B cell (primary cell): ENCODE measurements around the gene FAM168A. TPM values are rescaled to one million over a fixed set of nuclear protein-coding genes. Genes with fewer than 3 reads are reported as not detected.

Source experiments
- ATAC-seq: fragments of 200-7000 bp; cut with Tn5 transposase; one replicate; pipeline ENCODE4 v1.10.0; 2021; ENCODE audit warnings: low read depth, mild to moderate bottlenecking, moderate number of reproducible peaks, moderate library complexity
- CTCF ChIA-PET: fragments of 350-600 bp; sonication (Branson Sonifier 250); formaldehyde crosslinking; loops from one replicate; lab custom pipeline; 2021; ENCODE audit warnings: antibody characterized with exemption, inconsistent platforms; lab: Charles Lee
- POLR2A ChIA-PET: fragments of 350-600 bp; sonication (Branson Sonifier 250); formaldehyde crosslinking; loops from one replicate; lab custom pipeline; 2021; ENCODE audit warnings: antibody characterized with exemption; lab: Charles Lee
- DNase-seq: peaks from one replicate; pipeline ENCODE4 v3.0.0; 2013
- H2AFZ ChIP-seq: 2 replicates; pipeline ENCODE4 v1.6.1; 2012; ENCODE audit warnings: mild to moderate bottlenecking, low read depth, low read length; ENCODE audit not compliant: insufficient read depth, poor library complexity, severe bottlenecking
- H3K27ac ChIP-seq, 2 donors: 1 replicate in 1 of 2; 2 replicates in 1 of 2; pipeline ENCODE4 v1.5.1; 2012 to 2013; ENCODE audit warnings: low read length in 2 of 2, mild to moderate bottlenecking in 2 of 2, moderate library complexity in 1 of 2
- H3K27me3 ChIP-seq, 4 experiments: fragments of 200-600 bp in 1 of 4; sonication (generic) in 1 of 4; replicated peaks in 1 of 4; 1 replicate in 2 of 4; 2 replicates in 2 of 4; pipeline versions ENCODE4 v1.6.1 to v1.7.0; 2013 to 2016; ENCODE audit warnings: low read length in 3 of 4, mild to moderate bottlenecking in 2 of 4, mixed read lengths in 1 of 4, moderate library complexity in 1 of 4; ENCODE audit not compliant: insufficient read depth in 4 of 4, control insufficient read depth in 3 of 4; ENCODE audit errors: control extremely low read depth in 1 of 4
- H3K36me3 ChIP-seq, 2 experiments: replicated peaks in 1 of 2; 1 replicate in 1 of 2; 2 replicates in 1 of 2; pipeline versions ENCODE4 v1.6.1 to v1.7.1; 2013; ENCODE audit warnings: low read length in 1 of 2; ENCODE audit not compliant: insufficient read depth in 2 of 2, control insufficient read depth in 1 of 2; ENCODE audit errors: control extremely low read depth in 1 of 2, extremely low read depth in 1 of 2
- H3K4me1 ChIP-seq, 2 donors: fragments of 200-600 bp in 1 of 2; sonication (generic) in 1 of 2; 1 replicate in 1 of 2; 2 replicates in 1 of 2; pipeline versions ENCODE4 v1.5.1 to v1.6.1; 2013 to 2017; ENCODE audit warnings: low read length in 2 of 2; ENCODE audit not compliant: control insufficient read depth in 2 of 2, insufficient read depth in 2 of 2
- H3K4me2 ChIP-seq: replicated peaks from 2 replicates; pipeline ENCODE3; 2012; ENCODE audit warnings: mild to moderate bottlenecking, low read depth, low read length; ENCODE audit not compliant: poor library complexity, severe bottlenecking
- H3K4me3 ChIP-seq, 5 experiments: fragments of 200-600 bp in 1 of 5; sonication (generic) in 1 of 5; 1 replicate in 3 of 5; 2 replicates in 2 of 5; pipeline versions ENCODE4 v1.5.1 to v1.7.0; 2011 to 2016; ENCODE audit warnings: low read length in 4 of 5, mild to moderate bottlenecking in 4 of 5, low read depth in 2 of 5, control low read depth in 1 of 5, moderate library complexity in 1 of 5; ENCODE audit not compliant: insufficient read depth in 1 of 5; ENCODE audit errors: control extremely low read depth in 1 of 5, extremely low read depth in 1 of 5
- H3K79me2 ChIP-seq: fragments of 200-600 bp; sonication (generic); one replicate; pipeline ENCODE4 v1.6.0; 2016; ENCODE audit warnings: low read length; ENCODE audit not compliant: control insufficient read depth, insufficient read depth
- H3K9ac ChIP-seq: fragments of 200-600 bp; sonication (generic); 2 replicates; pipeline ENCODE4 v1.6.1; 2017; ENCODE audit warnings: mild to moderate bottlenecking, low read length, moderate library complexity
- H3K9me3 ChIP-seq, 3 donors: one replicate each; pipeline versions ENCODE4 v1.6.1 to v1.7.1; 2013; ENCODE audit warnings: low read length in 2 of 3; ENCODE audit not compliant: control insufficient read depth in 2 of 3, insufficient read depth in 1 of 3; ENCODE audit errors: control extremely low read depth in 1 of 3
- H4K20me1 ChIP-seq: 2 replicates; pipeline ENCODE4 v1.6.0; 2012; ENCODE audit warnings: mild to moderate bottlenecking, low read length; ENCODE audit not compliant: insufficient read depth, control insufficient read depth, poor library complexity, severe bottlenecking
- H3K27ac Mint-ChIP-seq: one replicate; pipeline ENCODE4 v1.8.0; 2021; ENCODE audit warnings: mixed read lengths
- H3K27me3 Mint-ChIP-seq: one replicate; pipeline ENCODE4 v1.8.0; 2021; ENCODE audit warnings: mixed read lengths
- H3K4me1 Mint-ChIP-seq: one replicate; pipeline ENCODE4 v1.8.0; 2021; ENCODE audit warnings: mixed read lengths
- H3K4me3 Mint-ChIP-seq: one replicate; pipeline ENCODE4 v1.8.0; 2021; ENCODE audit warnings: mixed read lengths
- H3K9me3 Mint-ChIP-seq: one replicate; pipeline ENCODE4 v1.8.0; 2022; ENCODE audit warnings: mixed read lengths; ENCODE audit not compliant: insufficient read depth
- EZH2 ChIP-seq: IDR thresholded peaks from 2 replicates; pipeline ENCODE4 v1.6.1; 2012; ENCODE audit warnings: borderline replicate concordance, low read depth, mild to moderate bottlenecking, moderate library complexity, low read length; ENCODE audit not compliant: insufficient read depth, poor library complexity, severe bottlenecking
- WGBS: methylation state at CpG from one replicate; pipeline ENCODE4 v1.1.5; 2013; ENCODE audit warnings: missing lambda C conversion rate; ENCODE audit not compliant: insufficient coverage; 5-methylcytosine and 5-hydroxymethylcytosine counted together
- intact Hi-C: fragments of 100-400 bp; cut with micrococcal nuclease; formaldehyde crosslinking; loops from one replicate; pipeline ENCODE4 v1.10.0; 2022
- polyA plus RNA-seq: library from polyadenylated mRNA; depleted of rRNA; stranded (reverse); fragments of >200 nt; gene quantifications from 2 replicates; pipeline ENCODE4 v1.2.3, GENCODE V29; 2012
- total RNA-seq, 2 donors: library from RNA; stranded (reverse); fragments of 120-200 nt in 1 of 2; gene quantifications; 1 replicate in 1 of 2; 2 replicates in 1 of 2; pipeline versions ENCODE4 v1.2.3 to v1.2.4, GENCODE V29; 2013 to 2022
- TF ChIP-seq, protein P1 (sequence below): fragments of 200-600 bp; IDR thresholded peaks from one replicate; pipeline ENCODE4 v1.8.0; 2022; ENCODE audit warnings: antibody characterized with exemption, mild to moderate bottlenecking

Gene FAM168A
- total and polyA plus RNA-seq, 2 donors (not counting 1 experiment from before 2014, with no cell fraction given), result 11.0 to 26.8 TPM

DNA sequence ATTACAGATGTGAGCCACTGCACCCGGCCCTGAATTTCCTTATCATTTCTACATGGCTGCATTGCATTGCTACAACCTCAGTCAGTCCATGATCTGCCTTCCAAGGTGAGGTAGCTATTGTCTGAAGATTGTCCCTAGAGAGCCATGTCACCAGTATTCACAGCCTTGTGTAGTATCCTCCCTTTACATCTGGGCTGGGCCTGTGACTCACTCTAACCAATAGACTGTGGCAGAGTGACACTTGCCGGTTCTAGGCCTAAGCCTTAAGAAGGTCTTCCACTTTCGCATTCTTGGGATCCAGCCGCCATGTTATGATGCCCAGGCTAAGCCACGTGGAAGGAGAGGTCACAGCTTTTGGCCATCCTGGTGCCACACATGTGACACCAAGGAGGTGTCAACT, 38.3 kb upstream of the FAM168A start:
- Histone ChIP-seq H3K79me2 (no peaks in the 10 kb centered on the region), H2AFZ (no peak overlapping the region), H3K9ac (no peak overlapping the region), H3K4me1 (no peaks in the 10 kb centered on the region), H3K4me3 (no peak overlapping the region), H4K20me1 (no peaks in the 10 kb centered on the region), H3K36me3 (no peaks in the 10 kb centered on the region), H3K27me3 (peaks cover 0 to 4% (median 2%) of the 10 kb centered on the region in 4 experiments), H3K9me3 (no peaks in the 10 kb centered on the region), H3K27ac (no peak overlapping the region), H3K4me2 (no peak overlapping the region)
- H3K4me3 Mint-ChIP-seq, result no peak overlapping the region
- no peaks in the 10 kb centered on the region for H3K9me3 Mint-ChIP-seq
- no peak for DNase-seq
- no peak for ATAC-seq
- H3K27me3 Mint-ChIP-seq, result peaks cover 7% of the 10 kb centered on the region
- ChIA-PET POLR2A (no interaction called here), CTCF (interaction anchor here (1.3 to 4.8 kb wide), 2 partner anchors 11 to 24 kb away, joined by 3 to 28 read pairs; no protein-coding TSS in a partner anchor)
- intact Hi-C loops, result no loop called here
- no peak overlapping the region for H3K27ac Mint-ChIP-seq
- WGBS, result 96% methylated on average over 5 of the region's 5 CpGs
- H3K4me1 Mint-ChIP-seq, result no peaks in the 10 kb centered on the region
- TF ChIP-seq, protein P1, sequence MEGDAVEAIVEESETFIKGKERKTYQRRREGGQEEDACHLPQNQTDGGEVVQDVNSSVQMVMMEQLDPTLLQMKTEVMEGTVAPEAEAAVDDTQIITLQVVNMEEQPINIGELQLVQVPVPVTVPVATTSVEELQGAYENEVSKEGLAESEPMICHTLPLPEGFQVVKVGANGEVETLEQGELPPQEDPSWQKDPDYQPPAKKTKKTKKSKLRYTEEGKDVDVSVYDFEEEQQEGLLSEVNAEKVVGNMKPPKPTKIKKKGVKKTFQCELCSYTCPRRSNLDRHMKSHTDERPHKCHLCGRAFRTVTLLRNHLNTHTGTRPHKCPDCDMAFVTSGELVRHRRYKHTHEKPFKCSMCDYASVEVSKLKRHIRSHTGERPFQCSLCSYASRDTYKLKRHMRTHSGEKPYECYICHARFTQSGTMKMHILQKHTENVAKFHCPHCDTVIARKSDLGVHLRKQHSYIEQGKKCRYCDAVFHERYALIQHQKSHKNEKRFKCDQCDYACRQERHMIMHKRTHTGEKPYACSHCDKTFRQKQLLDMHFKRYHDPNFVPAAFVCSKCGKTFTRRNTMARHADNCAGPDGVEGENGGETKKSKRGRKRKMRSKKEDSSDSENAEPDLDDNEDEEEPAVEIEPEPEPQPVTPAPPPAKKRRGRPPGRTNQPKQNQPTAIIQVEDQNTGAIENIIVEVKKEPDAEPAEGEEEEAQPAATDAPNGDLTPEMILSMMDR, result no peak
- no peak for TF ChIP-seq EZH2

DNA sequence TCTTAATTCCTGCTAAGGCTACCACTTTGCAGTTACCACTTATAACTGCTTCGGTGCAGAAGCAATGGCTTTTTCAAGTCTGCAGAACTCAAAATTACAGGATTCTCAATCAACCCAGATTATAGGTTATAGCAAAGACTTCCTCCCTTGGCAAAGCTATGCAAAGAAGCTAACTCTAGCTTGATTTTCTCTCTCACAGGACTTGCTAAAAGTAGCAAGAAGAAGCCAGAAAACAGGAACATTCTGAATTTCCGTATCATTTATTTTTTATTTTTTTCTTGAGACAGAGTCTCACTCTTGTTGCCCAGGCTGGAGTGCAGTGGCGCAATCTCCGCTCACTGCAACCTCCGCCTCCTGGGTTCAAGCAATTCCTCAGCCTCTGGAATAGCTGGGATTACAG, 37.8 kb upstream of the FAM168A start:
- ChIA-PET CTCF (interaction anchor here (4.8 kb wide), 1 partner anchor 10 kb away, joined by 28 read pairs; no protein-coding TSS in a partner anchor), POLR2A (no interaction called here)
- ATAC-seq, result no peak
- no peak overlapping the region for H3K27ac Mint-ChIP-seq
- intact Hi-C loops, result no loop called here
- H3K27me3 ChIP-seq, result peaks cover 0 to 4% (median under 1%) of the 10 kb centered on the region in 4 experiments
- TF ChIP-seq EZH2, result no peak
- TF ChIP-seq, protein P1, result no peak
- no peak overlapping the region for H3K4me2 ChIP-seq
- H2AFZ ChIP-seq, result no peak overlapping the region
- no peak overlapping the region for H3K27ac ChIP-seq
- no peaks in the 10 kb centered on the region for H3K9me3 Mint-ChIP-seq
- no peaks in the 10 kb centered on the region for H3K4me1 ChIP-seq
- H3K4me1 Mint-ChIP-seq, result no peaks in the 10 kb centered on the region
- H3K27me3 Mint-ChIP-seq, result peaks cover 7% of the 10 kb centered on the region
- WGBS, result 94% methylated on average over 5 of the region's 5 CpGs
- no peaks in the 10 kb centered on the region for H3K9me3 ChIP-seq
- no peak for DNase-seq
- H3K9ac ChIP-seq, result no peak overlapping the region
- H3K79me2 ChIP-seq, result no peaks in the 10 kb centered on the region
- no peak overlapping the region for H3K4me3 ChIP-seq
- no peaks in the 10 kb centered on the region for H3K36me3 ChIP-seq
- H3K4me3 Mint-ChIP-seq, result no peak overlapping the region
- H4K20me1 ChIP-seq, result no peaks in the 10 kb centered on the region
